Measurements from ENCODE around the gene RPS25.
"Not testable (repeated sequence)": the region's sequence is repeated elsewhere in the genome, so short reads cannot be mapped to it uniquely, and the experiment has no call there.

The RPS25 gene

GRCh38 chr11:119014209-119014924 lies 3.8 kb downstream of the RPS25 start:
- Histone ChIP-seq H3K9ac (ENCODE audit: low read depth, low read length) (no peak overlapping the region), H3K9me3 (ENCODE audit: insufficient read depth, low read depth, low read length) (no peaks in the 10 kb centered on the region), H3K36me3 (ENCODE audit: insufficient read depth, low read length) (peaks cover 80% of the 10 kb centered on the region), H3K27ac (ENCODE audit: low read depth, low read length) (peak overlapping the region; percentile 10; the same call in 1 of the 2 replicates), H3K4me1 (ENCODE audit: insufficient read depth, low read length) (peaks cover 7% of the 10 kb centered on the region; the same call in 1 of the 2 replicates), H3K4me3 (ENCODE audit: low read length) (no peak overlapping the region), H3K27me3 (ENCODE audit: insufficient read depth, low read length) (no peaks in the 10 kb centered on the region)
- WGBS: 92% methylated on average over 17 of the region's 17 CpGs

- H3K36me3 ChIP-seq (ENCODE audit: insufficient read depth, low read length): peaks cover 94% of the 10 kb centered on the region
- H3K9me3 ChIP-seq (ENCODE audit: insufficient read depth, low read depth, low read length): no peaks in the 10 kb centered on the region
- WGBS: 91% methylated on average over 2 of the region's 3 CpGs
- H3K9ac ChIP-seq (ENCODE audit: low read depth, low read length): no peak overlapping the region
- no peak overlapping the region for H3K27ac ChIP-seq (ENCODE audit: low read depth, low read length)
- peaks cover 7% of the 10 kb centered on the region; the same call in 1 of the 2 replicates for H3K4me1 ChIP-seq (ENCODE audit: insufficient read depth, low read length)
- no peaks in the 10 kb centered on the region for H3K27me3 ChIP-seq (ENCODE audit: insufficient read depth, low read length)
- no peak overlapping the region for H3K4me3 ChIP-seq (ENCODE audit: low read length)
Measured at GRCh38 chr11:119012629-119013170, 5.4 kb downstream of the RPS25 start.

- H3K9ac ChIP-seq (ENCODE audit: low read depth, low read length): no peak overlapping the region
- H3K4me3 ChIP-seq (ENCODE audit: low read length): no peak overlapping the region
- peaks cover 94% of the 10 kb centered on the region for H3K36me3 ChIP-seq (ENCODE audit: insufficient read depth, low read length)
- no peak overlapping the region for H3K27ac ChIP-seq (ENCODE audit: low read depth, low read length)
- WGBS: 95% methylated on average over 6 of the region's 6 CpGs
- H3K4me1 ChIP-seq (ENCODE audit: insufficient read depth, low read length): peaks cover 1% of the 10 kb centered on the region; the same call in 1 of the 2 replicates
- H3K27me3 ChIP-seq (ENCODE audit: insufficient read depth, low read length): no peaks in the 10 kb centered on the region
- no peaks in the 10 kb centered on the region for H3K9me3 ChIP-seq (ENCODE audit: insufficient read depth, low read depth, low read length)
Measured at GRCh38 chr11:119011476-119012053, 6.6 kb downstream of the RPS25 start.

- WGBS: 92% methylated on average over 3 of the region's 4 CpGs
- Histone ChIP-seq H3K27me3 (ENCODE audit: insufficient read depth, low read length) (no peaks in the 10 kb centered on the region), H3K27ac (ENCODE audit: low read depth, low read length) (no peak overlapping the region), H3K9me3 (ENCODE audit: insufficient read depth, low read depth, low read length) (no peaks in the 10 kb centered on the region), H3K4me1 (ENCODE audit: insufficient read depth, low read length) (no peaks in the 10 kb centered on the region), H3K9ac (ENCODE audit: low read depth, low read length) (no peak overlapping the region), H3K4me3 (ENCODE audit: low read length) (no peak overlapping the region), H3K36me3 (ENCODE audit: insufficient read depth, low read length) (peaks cover 86% of the 10 kb centered on the region)
Measured at GRCh38 chr11:119006656-119007055, 11.5 kb downstream of the RPS25 start.

- 91% methylated on average over 1 of the region's 1 CpG for WGBS
- Histone ChIP-seq H3K9me3 (ENCODE audit: insufficient read depth, low read depth, low read length) (no peaks in the 10 kb centered on the region), H3K9ac (ENCODE audit: low read depth, low read length) (no peak overlapping the region), H3K27ac (ENCODE audit: low read depth, low read length) (no peak overlapping the region), H3K4me3 (ENCODE audit: low read length) (no peak overlapping the region), H3K27me3 (ENCODE audit: insufficient read depth, low read length) (no peaks in the 10 kb centered on the region), H3K4me1 (ENCODE audit: insufficient read depth, low read length) (peaks cover 6% of the 10 kb centered on the region), H3K36me3 (ENCODE audit: insufficient read depth, low read length) (peaks cover 65% of the 10 kb centered on the region)
Measured at GRCh38 chr11:119000906-119001305, 17.2 kb downstream of the RPS25 start.

- peaks cover 6% of the 10 kb centered on the region for H3K4me1 ChIP-seq (ENCODE audit: insufficient read depth, low read length)
- H3K9ac ChIP-seq (ENCODE audit: low read depth, low read length): peak overlapping the region; percentile 90
- peaks cover 51% of the 10 kb centered on the region for H3K36me3 ChIP-seq (ENCODE audit: insufficient read depth, low read length)
- peak overlapping the region; percentile 96 for H3K4me3 ChIP-seq (ENCODE audit: low read length)
- 19% methylated on average over 4 of the region's 6 CpGs for WGBS
- no peaks in the 10 kb centered on the region for H3K9me3 ChIP-seq (ENCODE audit: insufficient read depth, low read depth, low read length)
- no peaks in the 10 kb centered on the region for H3K27me3 ChIP-seq (ENCODE audit: insufficient read depth, low read length)
- H3K27ac ChIP-seq (ENCODE audit: low read depth, low read length): peak overlapping the region; percentile 86
Measured at GRCh38 chr11:118998822-118999221, 19.3 kb downstream of the RPS25 start.

GRCh38 chr11:118998388-118998717 lies 19.8 kb downstream of the RPS25 start:
- Histone ChIP-seq H3K27me3 (ENCODE audit: insufficient read depth, low read length) (no peaks in the 10 kb centered on the region), H3K9me3 (ENCODE audit: insufficient read depth, low read depth, low read length) (no peaks in the 10 kb centered on the region), H3K27ac (ENCODE audit: low read depth, low read length) (peak overlapping the region; percentile 86), H3K9ac (ENCODE audit: low read depth, low read length) (peak overlapping the region; percentile 90), H3K4me1 (ENCODE audit: insufficient read depth, low read length) (peaks cover 6% of the 10 kb centered on the region), H3K36me3 (ENCODE audit: insufficient read depth, low read length) (peaks cover 51% of the 10 kb centered on the region), H3K4me3 (ENCODE audit: low read length) (peak overlapping the region; percentile 96)
- WGBS: under 1% methylated on average over 19 of the region's 19 CpGs

- Histone ChIP-seq H3K27ac (ENCODE audit: low read depth, low read length) (peak within 1 kb of the TSS; percentile 86), H3K9ac (ENCODE audit: low read depth, low read length) (peak within 1 kb of the TSS; percentile 90), H3K27me3 (ENCODE audit: insufficient read depth, low read length) (no peaks in the 10 kb centered on the region), H3K9me3 (ENCODE audit: insufficient read depth, low read depth, low read length) (peaks cover 1% of the 10 kb centered on the region; the same call in 1 of the 2 replicates), H3K36me3 (ENCODE audit: insufficient read depth, low read length) (peaks cover 46% of the 10 kb centered on the region), H3K4me3 (ENCODE audit: low read length) (peak within 1 kb of the TSS; percentile 96), H3K4me1 (ENCODE audit: insufficient read depth, low read length) (peaks cover 6% of the 10 kb centered on the region)
- under 1% methylated on average over 54 of the region's 54 CpGs for WGBS
Measured at GRCh38 chr11:118997627-118998387, 20.3 kb downstream of the RPS25 start, which contains the start of gene CENATAC. Gene CENATAC (plus strand): TSS chr11:118998138. CDS start chr11:118998198, 60 bp downstream.

GRCh38 chr11:118996926-118997626 lies 21.1 kb downstream of the RPS25 start:
- 26% methylated on average over 22 of the region's 22 CpGs for WGBS

GRCh38 chr11:118991486-118992038 lies 26.6 kb downstream of the RPS25 start:
- 96% methylated on average over 40 of the region's 44 CpGs for WGBS

More at GRCh38 chr11:118996926-118997626, 21.1 kb downstream of the RPS25 start:
- no peaks in the 10 kb centered on the region for H3K27me3 ChIP-seq (ENCODE audit: insufficient read depth, low read length)
- H3K9ac ChIP-seq (ENCODE audit: low read depth, low read length): peak overlapping the region; percentile 90
- peak overlapping the region; percentile 96 for H3K4me3 ChIP-seq (ENCODE audit: low read length)
- H3K4me1 ChIP-seq (ENCODE audit: insufficient read depth, low read length): peaks cover 6% of the 10 kb centered on the region
- peak overlapping the region; percentile 76 for H3K27ac ChIP-seq (ENCODE audit: low read depth, low read length)
- peaks cover 2% of the 10 kb centered on the region; the same call in 1 of the 2 replicates for H3K9me3 ChIP-seq (ENCODE audit: insufficient read depth, low read depth, low read length)
- H3K36me3 ChIP-seq (ENCODE audit: insufficient read depth, low read length): peaks cover 39% of the 10 kb centered on the region

More at GRCh38 chr11:118991486-118992038, 26.6 kb downstream of the RPS25 start:
- H3K9me3 ChIP-seq (ENCODE audit: insufficient read depth, low read depth, low read length); H3K27me3 ChIP-seq (ENCODE audit: insufficient read depth, low read length); H3K4me3 ChIP-seq (ENCODE audit: low read length); H3K27ac ChIP-seq (ENCODE audit: low read depth, low read length); H3K9ac ChIP-seq (ENCODE audit: low read depth, low read length); H3K4me1 ChIP-seq (ENCODE audit: insufficient read depth, low read length): not testable (repeated sequence)
- peaks cover 12% of the 10 kb centered on the region for H3K36me3 ChIP-seq (ENCODE audit: insufficient read depth, low read length)
